Measurements from ENCODE around the gene RSPH10B2. TPM values are rescaled to one million over a fixed set of nuclear protein-coding genes. Genes with fewer than 3 reads are reported as not detected.
"Not testable (repeated sequence)": the region's sequence is repeated elsewhere in the genome, so short reads cannot be mapped to it uniquely, and the experiment has no call there.

Gene RSPH10B2
- total RNA-seq, 8 experiments from 2014 or later = 0.46 to 5.1 (median 0.79) TPM

DNA sequence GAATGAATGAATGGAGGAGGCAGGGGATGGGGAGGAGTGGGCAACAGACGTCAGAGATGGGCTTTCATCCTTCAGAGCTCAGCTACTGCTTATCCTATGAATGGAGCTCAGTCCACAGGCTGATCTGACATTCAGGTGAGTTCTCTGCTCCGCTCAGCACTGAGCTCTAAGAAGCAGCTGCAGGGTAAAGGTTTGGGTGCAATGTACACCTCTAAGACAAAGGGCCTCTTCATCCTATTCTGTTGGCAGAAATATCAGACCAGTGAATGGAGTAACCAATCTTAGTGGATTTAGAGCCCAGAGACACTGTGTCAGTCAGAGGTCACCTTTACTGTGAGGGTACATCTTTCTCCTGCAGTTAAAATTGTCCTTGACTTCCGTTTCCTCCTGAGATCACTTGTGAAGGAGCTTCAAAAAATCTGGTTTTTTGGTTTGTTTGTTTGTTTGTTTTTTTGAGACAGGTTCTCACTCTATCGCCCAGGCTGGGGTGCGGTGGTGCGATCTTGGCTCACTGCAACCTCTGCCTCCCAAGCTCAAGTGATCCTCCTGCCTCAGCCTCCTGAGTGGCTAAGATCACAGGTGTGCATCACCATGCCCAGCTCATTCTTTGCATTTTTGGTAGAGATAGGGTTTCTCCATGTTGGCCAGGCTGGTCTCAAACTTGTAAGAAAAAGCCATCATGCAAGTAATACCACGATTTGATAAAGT is 77.3 kb downstream of the RSPH10B2 start:
- no peaks in the 10 kb centered on the region for H3K4me1 ChIP-seq (replicated peaks in 1 of 2)
- no peak overlapping the region for H3K4me3 ChIP-seq
- no peak for ATAC-seq (replicated peaks in 6 of 8)
- in situ Hi-C loops (cut with MboI; ENCODE audit: low pct_unique_long_range_greater_than_20kb in 2 of 9, low sequenced_read_pairs in 9 of 9, unreplicated experiment in 9 of 9) = no loop called here
- WGBS, 10 experiments = 20 to 85% (median 57%) methylated on average over 1 to 7 of the region's 7 CpGs; no CpG with 5 or more reads in 3 of the 10 experiments
- no peak overlapping the region for H3K27ac ChIP-seq

DNA sequence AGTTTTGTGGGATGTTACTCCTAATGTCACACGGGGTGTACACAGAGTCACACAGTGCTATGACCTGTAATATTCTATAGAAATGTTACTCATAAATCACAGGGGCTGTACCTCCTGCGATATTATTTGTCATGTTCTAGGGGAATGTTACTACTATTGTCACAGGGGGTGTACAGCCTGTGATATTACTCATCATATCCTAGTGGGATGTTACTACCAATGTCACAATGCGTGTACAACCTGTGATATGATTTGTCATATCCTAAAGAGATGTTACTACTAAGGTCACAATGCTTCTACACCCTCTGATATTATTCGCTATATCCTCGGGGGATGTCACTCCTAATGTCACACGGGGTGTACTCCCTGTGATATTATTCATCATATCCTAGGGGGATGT is 79.7 kb downstream of the RSPH10B2 start:
- H3K4me3 ChIP-seq = no peak overlapping the region
- in situ Hi-C loops (cut with MboI; ENCODE audit: low pct_unique_long_range_greater_than_20kb in 2 of 9, low sequenced_read_pairs in 9 of 9, unreplicated experiment in 9 of 9) = no loop called here
- 0 to 83% (median 66%) methylated on average over 1 to 6 of the region's 6 CpGs; no CpG with 5 or more reads in 2 of the 10 experiments for WGBS, 10 experiments
- H3K27ac ChIP-seq = no peak overlapping the region
- no peak for ATAC-seq (replicated peaks in 6 of 8)
- no peaks in the 10 kb centered on the region for H3K4me1 ChIP-seq (replicated peaks in 1 of 2)

GRCh38 chr7:6835521-6835920 is 81.6 kb downstream of the RSPH10B2 start:
- ATAC-seq (replicated peaks in 6 of 8); H3K4me3 ChIP-seq; H3K27ac ChIP-seq; in situ Hi-C loops (cut with MboI; ENCODE audit: low pct_unique_long_range_greater_than_20kb in 2 of 9, low sequenced_read_pairs in 9 of 9, unreplicated experiment in 9 of 9); H3K4me1 ChIP-seq (replicated peaks in 1 of 2): not testable (repeated sequence)
- 0 to 100% (median 44%) methylated on average over 1 to 2 of the region's 3 CpGs; no CpG with 5 or more reads in 3 of the 10 experiments for WGBS, 10 experiments

GRCh38 chr7:6837081-6837480 is 83.2 kb downstream of the RSPH10B2 start:
- 63 to 95% (median 85%) methylated on average over 1 to 8 of the region's 10 CpGs; no CpG with 5 or more reads in 1 of the 10 experiments for WGBS, 10 experiments
- ATAC-seq (replicated peaks in 6 of 8); in situ Hi-C loops (cut with MboI; ENCODE audit: low pct_unique_long_range_greater_than_20kb in 2 of 9, low sequenced_read_pairs in 9 of 9, unreplicated experiment in 9 of 9); H3K27ac ChIP-seq; H3K4me3 ChIP-seq; H3K4me1 ChIP-seq (replicated peaks in 1 of 2): not testable (repeated sequence)

DNA sequence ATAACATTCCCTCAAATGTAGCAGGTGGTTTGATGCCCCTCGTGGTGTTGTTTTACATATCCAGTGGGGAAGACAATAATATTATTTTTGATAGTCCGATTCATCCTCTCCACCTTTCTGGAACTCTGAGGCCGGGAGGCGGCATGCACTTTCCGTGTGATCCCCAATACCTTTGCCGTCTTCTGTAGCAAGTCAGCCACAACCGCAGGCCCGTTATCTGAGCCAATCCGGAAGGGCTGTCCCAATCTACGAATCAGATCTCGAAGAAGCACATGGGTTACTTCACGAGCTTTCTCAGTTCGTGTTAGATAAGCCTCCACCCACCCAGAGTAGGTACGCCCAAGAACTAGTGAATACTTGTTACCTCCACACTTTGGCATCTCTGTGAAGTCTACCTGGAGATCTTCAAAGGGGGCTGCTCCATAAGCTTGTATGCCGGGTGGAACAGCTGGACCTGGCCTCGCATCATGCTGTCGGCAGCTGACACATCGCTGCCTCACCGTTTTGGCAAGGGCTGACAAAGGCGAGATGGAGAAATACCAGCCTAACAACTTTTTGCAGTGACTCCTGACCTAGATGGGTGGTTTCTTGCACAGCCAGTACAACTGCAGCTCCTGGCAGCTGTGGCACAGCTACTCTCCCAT is 88.5 kb downstream of the RSPH10B2 start:
- WGBS, 10 experiments = 51 to 84% (median 66%) methylated on average over 4 to 11 of the region's 20 CpGs; no CpG with 5 or more reads in 4 of the 10 experiments
- H3K4me1 ChIP-seq (replicated peaks in 1 of 2); H3K27ac ChIP-seq; ATAC-seq (replicated peaks in 6 of 8); in situ Hi-C loops (cut with MboI; ENCODE audit: low pct_unique_long_range_greater_than_20kb in 2 of 9, low sequenced_read_pairs in 9 of 9, unreplicated experiment in 9 of 9); H3K4me3 ChIP-seq: not testable (repeated sequence)

DNA sequence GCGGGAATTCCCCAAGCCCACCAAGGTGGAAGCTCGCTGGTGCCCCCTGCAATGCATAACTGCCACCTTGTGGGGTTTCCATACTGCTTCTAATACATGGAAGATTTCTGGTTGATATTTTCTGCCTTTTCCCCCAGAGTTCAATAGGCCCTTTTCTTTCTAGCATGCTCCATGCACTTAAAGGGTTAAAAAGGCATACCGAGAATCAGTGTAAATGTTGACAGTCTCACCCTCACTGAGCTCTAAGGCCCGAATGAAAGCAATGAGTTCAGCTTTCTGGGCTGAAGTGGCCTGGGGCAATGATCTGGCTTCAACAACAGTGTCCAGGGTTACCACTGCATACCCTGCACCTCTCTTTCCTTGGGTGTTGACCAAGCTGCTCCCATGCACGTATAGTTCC is 89.2 kb downstream of the RSPH10B2 start:
- ATAC-seq (replicated peaks in 6 of 8); H3K4me1 ChIP-seq (replicated peaks in 1 of 2); H3K4me3 ChIP-seq; H3K27ac ChIP-seq; in situ Hi-C loops (cut with MboI; ENCODE audit: low pct_unique_long_range_greater_than_20kb in 2 of 9, low sequenced_read_pairs in 9 of 9, unreplicated experiment in 9 of 9): not testable (repeated sequence)
- 0 to 10% (median 0%) methylated on average over 1 to 2 of the region's 5 CpGs; no CpG with 5 or more reads in 7 of the 10 experiments for WGBS, 10 experiments

DNA sequence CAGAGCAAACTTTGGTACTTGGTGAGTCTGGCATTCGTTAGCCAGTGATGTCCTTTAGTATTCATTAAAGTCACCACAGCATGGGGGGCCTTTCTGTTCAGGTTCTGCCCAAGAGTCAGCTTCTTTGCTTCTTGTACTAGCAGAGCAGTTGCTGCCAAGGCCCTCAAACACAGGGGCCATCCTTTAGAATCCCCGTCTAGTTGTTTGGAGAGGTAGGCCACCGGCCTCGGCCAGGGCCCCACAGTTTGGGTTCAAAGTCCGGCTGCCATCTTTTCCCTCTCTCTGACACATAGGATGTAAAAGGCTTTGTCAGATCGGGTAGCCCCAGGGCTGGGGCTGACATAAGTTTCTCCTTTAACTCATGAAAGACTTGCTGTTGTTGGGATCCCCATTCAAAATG is 89.8 kb downstream of the RSPH10B2 start:
- ATAC-seq (replicated peaks in 6 of 8); H3K27ac ChIP-seq; H3K4me3 ChIP-seq; H3K4me1 ChIP-seq (replicated peaks in 1 of 2); in situ Hi-C loops (cut with MboI; ENCODE audit: low pct_unique_long_range_greater_than_20kb in 2 of 9, low sequenced_read_pairs in 9 of 9, unreplicated experiment in 9 of 9): not testable (repeated sequence)
- WGBS, 10 experiments = 40% methylated on average over 1 of the region's 6 CpGs; no CpG with 5 or more reads in 9 of the 10 experiments

DNA sequence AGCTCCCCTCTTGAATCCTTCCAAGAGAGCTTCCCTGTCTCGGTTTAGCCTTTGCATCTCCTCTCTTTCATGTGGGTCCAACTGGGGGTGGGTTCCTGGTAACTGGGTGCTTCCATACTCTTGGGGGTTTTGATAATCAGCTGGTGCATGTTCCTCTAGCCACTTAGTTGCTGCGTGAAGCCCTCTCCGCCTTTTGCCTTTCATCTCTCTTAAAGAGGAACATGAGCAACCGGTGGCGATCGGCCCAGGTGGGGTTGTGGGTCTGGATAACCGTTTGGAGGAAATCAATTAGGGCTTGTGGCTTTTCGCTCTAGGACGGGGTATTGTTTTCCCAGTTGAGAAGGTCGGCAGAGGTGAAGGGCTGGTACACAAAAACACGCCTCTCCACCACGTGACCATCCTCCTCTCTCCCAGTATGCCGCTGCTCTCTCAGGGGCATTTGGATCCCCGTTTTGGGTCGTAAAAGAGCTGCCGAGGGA is 92.1 kb downstream of the RSPH10B2 start:
- H3K4me1 ChIP-seq (replicated peaks in 1 of 2); in situ Hi-C loops (cut with MboI; ENCODE audit: low pct_unique_long_range_greater_than_20kb in 2 of 9, low sequenced_read_pairs in 9 of 9, unreplicated experiment in 9 of 9); H3K27ac ChIP-seq; ATAC-seq (replicated peaks in 6 of 8); H3K4me3 ChIP-seq: not testable (repeated sequence)
- WGBS, 10 experiments = 25 to 100% (median 76%) methylated on average over 1 to 8 of the region's 16 CpGs; no CpG with 5 or more reads in 3 of the 10 experiments

GRCh38 chr7:6847751-6848150 is 93.8 kb downstream of the RSPH10B2 start:
- in situ Hi-C loops (cut with MboI; ENCODE audit: low pct_unique_long_range_greater_than_20kb in 2 of 9, low sequenced_read_pairs in 9 of 9, unreplicated experiment in 9 of 9); ATAC-seq (replicated peaks in 6 of 8): not testable (repeated sequence)
- no CpG with 5 or more reads among the region's 18 CpGs for WGBS, 10 experiments

More at GRCh38 chr7:6847751-6848150, 93.8 kb downstream of the RSPH10B2 start:
- H3K4me1 ChIP-seq (replicated peaks in 1 of 2); H3K27ac ChIP-seq; H3K4me3 ChIP-seq: not testable (repeated sequence)

Other genes with a start within 250 kb of the RSPH10B2 start
- gene GRID2IP, start 202.6 kb upstream of the RSPH10B2 start, total RNA-seq = under 1 TPM in 6 of 8 experiments, not detected in 2; 0.08 to 0.38 (median 0.22) TPM
- 10 to 100 TPM; 39.6 to 69.8 (median 58.8) TPM for gene ZDHHC4, start 176.6 kb upstream of the RSPH10B2 start, total RNA-seq
- 10 to 100 TPM; 11.9 to 22.2 (median 16.6) TPM for gene INTS15, start 164.1 kb upstream of the RSPH10B2 start, total RNA-seq
- gene ZNF853, start 138.5 kb upstream of the RSPH10B2 start, total RNA-seq = 10 to 100 TPM in 2 of 8 experiments, 1 to 10 TPM in 5, under 1 TPM in 1; 0.15 to 13.3 (median 8.4) TPM
- 10 to 100 TPM in 7 of 8 experiments, 1 to 10 TPM in 1; 6.2 to 16.8 (median 12.4) TPM for gene ZNF316, start 116.8 kb upstream of the RSPH10B2 start, total RNA-seq
- 10 to 100 TPM; 12.5 to 31.7 (median 24.1) TPM for gene ZNF12, start 47.2 kb upstream of the RSPH10B2 start, total RNA-seq
- 100 to 1,000 TPM in 1 of 8 experiments, 10 to 100 TPM in 7; 34.8 to 107 (median 55.2) TPM for gene CCZ1B, start 72.2 kb downstream of the RSPH10B2 start, total RNA-seq